Kidney epithelial cell (primary cell): ENCODE data around the gene SLC15A3. TPM values are rescaled to one million over a fixed set of nuclear protein-coding genes. Genes with fewer than 3 reads are reported as not detected.

Experiments
- DNase-seq: peaks from one replicate; pipeline ENCODE4 v3.0.0-alpha.2; 2010; ENCODE audit warnings: low read depth
- H3K27me3 ChIP-seq: 2 replicates; pipeline ENCODE4 v1.6.0; 2011; ENCODE audit warnings: low read length; ENCODE audit not compliant: control insufficient read depth, insufficient read depth
- H3K36me3 ChIP-seq: 2 replicates; pipeline ENCODE4 v1.5.1; 2011; ENCODE audit warnings: low read length; ENCODE audit not compliant: control insufficient read depth, insufficient read depth
- H3K4me3 ChIP-seq: 2 replicates; pipeline ENCODE4 v1.5.1; 2011; ENCODE audit warnings: low read depth, mild to moderate bottlenecking, control low read depth, low read length
- CTCF ChIP-seq: IDR thresholded peaks from 2 replicates; pipeline ENCODE4 v1.5.1; 2011; ENCODE audit warnings: mild to moderate bottlenecking, moderate library complexity, low read length, control low read depth, inconsistent platforms; ENCODE audit not compliant: insufficient read depth, poor library complexity, severe bottlenecking
- total RNA-seq: library from RNA; depleted of rRNA; stranded (reverse); fragments of >200 nt; gene quantifications from 2 replicates; pipeline ENCODE4 v1.2.3, GENCODE V29; 2015

SLC15A3 gene
- total RNA-seq, 1 donor from 2014 or later, result 2.4 TPM

DNA sequence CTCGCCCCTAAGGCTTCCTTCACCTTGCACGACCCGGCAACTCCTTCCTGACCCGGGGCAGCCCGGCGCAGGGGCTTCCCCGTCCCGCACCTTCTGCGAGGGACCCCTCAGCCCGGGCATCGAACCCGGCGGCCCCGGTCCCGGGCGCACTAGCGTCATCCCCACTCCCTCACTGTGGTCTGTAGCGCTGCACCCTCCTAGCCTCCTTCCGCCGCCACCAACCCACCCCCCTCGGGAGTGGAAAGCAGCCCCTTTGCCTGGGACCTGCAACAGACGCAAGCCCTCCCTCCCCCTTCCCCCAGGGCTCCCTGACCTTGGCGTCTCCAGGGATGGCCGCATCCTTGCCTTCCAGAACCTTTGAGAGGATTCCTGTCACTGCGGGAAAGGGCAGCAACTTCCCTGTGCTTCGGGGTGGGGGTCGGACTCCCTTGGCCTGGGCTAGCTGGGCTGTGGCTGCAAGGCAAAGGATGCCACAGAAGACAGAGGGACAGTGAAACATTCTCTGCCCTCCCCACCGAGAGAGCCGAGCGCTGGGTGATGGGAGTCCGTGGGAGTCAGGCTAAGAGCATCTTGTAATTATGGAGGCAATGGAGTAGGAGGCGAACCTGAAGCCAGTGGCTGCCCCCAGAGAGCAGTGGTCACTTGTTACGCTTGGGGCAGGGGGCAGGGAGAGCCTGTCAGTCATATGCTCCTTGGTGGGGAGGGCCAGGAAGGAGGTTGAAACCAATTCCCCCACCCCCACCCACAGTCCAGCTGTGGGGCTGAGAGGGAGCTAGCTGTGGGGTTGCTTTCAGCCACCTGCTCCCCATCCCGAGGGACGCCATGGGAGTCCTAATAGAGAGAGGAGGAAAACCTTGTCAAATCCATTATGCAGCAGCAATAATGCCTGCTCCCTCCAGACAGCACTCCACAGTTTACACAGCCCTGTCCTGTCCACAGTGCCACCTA is 26.8 kb downstream of the SLC15A3 start:
- H3K27me3 ChIP-seq, result no peaks in the 10 kb centered on the region
- peaks cover 9% of the 10 kb centered on the region for H3K36me3 ChIP-seq
- H3K4me3 ChIP-seq, result peak overlapping the region; percentile 94
- no peak for DNase-seq
- TF ChIP-seq CTCF, result no peak

DNA sequence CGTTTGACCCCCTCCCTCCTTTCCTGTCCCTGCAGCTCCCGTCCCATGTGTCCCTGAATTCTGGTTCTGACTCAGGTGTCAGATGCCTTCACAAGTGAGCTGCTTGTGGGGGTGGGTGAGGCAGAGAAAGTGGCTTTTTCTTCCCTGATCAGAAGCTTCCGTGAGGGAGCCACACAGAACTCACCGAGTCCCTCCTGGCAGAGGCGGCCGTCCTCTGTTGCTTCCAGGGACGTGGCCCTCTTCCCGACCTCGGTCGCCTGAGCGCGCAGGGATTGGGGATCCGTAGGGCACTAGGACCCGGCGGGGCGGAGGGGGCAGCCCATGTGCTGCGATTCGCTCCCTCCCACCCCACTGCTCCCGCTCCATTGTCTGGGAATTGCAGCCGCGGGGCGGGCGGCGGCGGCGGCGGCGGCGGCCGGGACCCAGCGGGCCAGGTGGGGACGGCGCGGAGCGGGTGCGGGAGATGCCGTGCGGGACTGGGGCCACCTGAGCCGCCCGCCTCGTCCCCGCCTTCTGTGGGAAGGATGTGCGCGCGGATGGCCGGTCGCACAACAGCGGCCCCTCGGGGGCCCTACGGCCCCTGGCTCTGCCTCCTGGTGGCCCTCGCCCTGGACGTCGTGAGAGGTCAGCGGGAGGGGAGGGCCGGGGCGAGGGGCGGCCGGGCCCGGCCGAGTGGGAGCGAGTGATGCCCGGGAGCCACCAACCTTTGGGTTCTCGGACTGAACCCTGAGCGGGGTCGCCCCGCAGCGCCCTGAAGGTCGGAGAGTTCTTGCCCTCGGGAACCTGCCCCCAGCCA is 27.7 kb downstream of the SLC15A3 start, which contains the start of gene TMEM132A:
Gene TMEM132A (plus strand): TSS at position 351 of the 796 bp plus-strand sequence. CDS start 174 bp downstream, at position 525.
- TF ChIP-seq CTCF, result no peak
- H3K36me3 ChIP-seq, result peaks cover 7% of the 10 kb centered on the region
- H3K27me3 ChIP-seq, result no peaks in the 10 kb centered on the region
- peak within 1 kb of the TSS; percentile 94 for H3K4me3 ChIP-seq
- DNase-seq, result no peak

DNA sequence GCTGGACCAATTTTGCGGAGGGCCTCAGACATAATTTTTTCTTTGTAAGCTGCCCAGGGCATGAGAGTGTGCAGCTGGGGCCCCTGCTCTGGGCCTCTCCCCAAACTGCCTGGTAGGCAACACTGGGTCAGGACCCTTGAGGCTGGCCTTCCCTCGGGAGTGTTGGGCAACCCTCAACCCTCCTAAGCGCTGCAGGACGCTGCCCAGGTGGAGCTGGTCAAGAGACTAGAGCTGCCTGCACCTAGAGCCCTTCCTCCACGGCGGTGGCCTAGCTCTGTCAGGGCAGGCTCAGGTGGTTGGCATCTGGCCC is 28.2 kb downstream of the SLC15A3 start:
- no peaks in the 10 kb centered on the region for H3K27me3 ChIP-seq
- H3K36me3 ChIP-seq, result peaks cover 4% of the 10 kb centered on the region
- no peak overlapping the region for H3K4me3 ChIP-seq
- no peak for DNase-seq
- TF ChIP-seq CTCF, result no peak

GRCh38 chr11:60923326-60923725 is 28.6 kb downstream of the SLC15A3 start:
- Histone ChIP-seq H3K36me3 (peaks cover 3% of the 10 kb centered on the region), H3K4me3 (no peak overlapping the region), H3K27me3 (no peaks in the 10 kb centered on the region)
- no peak for DNase-seq
- no peak for TF ChIP-seq CTCF

GRCh38 chr11:60922906-60923305 is 29.1 kb downstream of the SLC15A3 start:
- Histone ChIP-seq H3K27me3 (no peaks in the 10 kb centered on the region), H3K36me3 (peaks cover 1% of the 10 kb centered on the region), H3K4me3 (no peak overlapping the region)
- no peak for DNase-seq
- no peak for TF ChIP-seq CTCF
